IMR-90 (cell line): ENCODE measurements around the gene RDH12. TPM values are rescaled to one million over a fixed set of nuclear protein-coding genes. Genes with fewer than 3 reads are reported as not detected.

ENCODE experiments used
- ATAC-seq: fragments of 200-7000 bp; cut with Tn5 transposase; 2 replicates; pipeline ENCODE4 v1.9.1; 2020; ENCODE audit warnings: low read depth, mild to moderate bottlenecking, moderate library complexity
- BruUV-seq: library from RNA; stranded (reverse); fragments of 400-500 nt; replicated peaks from 2 replicates; lab custom pipeline; 2021; lab: Mats Ljungman, UMichigan
- CTCF ChIA-PET: fragments of 300-600 bp; formaldehyde crosslinking; extraction: SDS; loops from one replicate; lab custom pipeline; 2021; ENCODE audit warnings: antibody characterized with exemption; lab: Yijun Ruan, JAX
- POLR2A ChIA-PET: fragments of 300-600 bp; sonication (Branson Sonifier 250); formaldehyde crosslinking; loops from one replicate; lab custom pipeline; 2022; ENCODE audit warnings: antibody characterized with exemption; ENCODE audit not compliant: unreplicated experiment; lab: Charles Lee
- DNase-seq: peaks from one replicate; pipeline ENCODE4 v3.0.0; 2013
- H2AFZ ChIP-seq: replicated peaks from 2 replicates; pipeline ENCODE3; 2013; ENCODE audit warnings: low read length, mild to moderate bottlenecking; ENCODE audit not compliant: poor library complexity
- H2AK5ac ChIP-seq: 2 replicates; pipeline ENCODE4 v1.6.1; 2013; ENCODE audit warnings: low read depth, low read length, inconsistent platforms
- H2AK9ac ChIP-seq: replicated peaks from 2 replicates; pipeline ENCODE3; 2013; ENCODE audit warnings: mild to moderate bottlenecking, low read depth, low read length, moderate library complexity; ENCODE audit not compliant: poor library complexity
- H2BK120ac ChIP-seq: 2 replicates; pipeline ENCODE4 v1.6.1; 2013; ENCODE audit warnings: low read depth, low read length, inconsistent platforms
- H2BK15ac ChIP-seq: 3 replicates; pipeline ENCODE4 v1.6.1; 2013; ENCODE audit warnings: low read depth, low read length, inconsistent platforms
- H2BK20ac ChIP-seq: 2 replicates; pipeline ENCODE4 v1.6.1; 2013; ENCODE audit warnings: low read depth, mild to moderate bottlenecking, inconsistent platforms, low read length, moderate library complexity
- H2BK5ac ChIP-seq: 2 replicates; pipeline ENCODE4 v1.6.1; 2013; ENCODE audit warnings: mild to moderate bottlenecking, low read depth, low read length, inconsistent platforms; ENCODE audit not compliant: poor library complexity, severe bottlenecking
- H3K14ac ChIP-seq: replicated peaks from 2 replicates; pipeline ENCODE4 v1.6.1; 2013; ENCODE audit warnings: low read depth, low read length, inconsistent platforms
- H3K18ac ChIP-seq: 2 replicates; pipeline ENCODE4 v1.6.1; 2013; ENCODE audit warnings: low read depth, low read length, control low read depth
- H3K23ac ChIP-seq: 2 replicates; pipeline ENCODE4 v1.6.1; 2013; ENCODE audit warnings: low read depth, low read length, inconsistent platforms
- H3K27ac ChIP-seq: 2 replicates; pipeline ENCODE4 v1.5.1; 2013; ENCODE audit warnings: mild to moderate bottlenecking, control low read depth, low read length; ENCODE audit not compliant: insufficient read depth
- H3K27me3 ChIP-seq: 2 replicates; pipeline ENCODE4 v1.6.1; 2013; ENCODE audit warnings: low read length; ENCODE audit not compliant: control insufficient read depth, insufficient read depth
- H3K36me3 ChIP-seq: 2 replicates; pipeline ENCODE4 v1.6.1; 2013; ENCODE audit warnings: low read length, mixed read lengths; ENCODE audit not compliant: control insufficient read depth, insufficient read depth
- H3K4ac ChIP-seq: 2 replicates; pipeline ENCODE4 v1.6.1; 2013; ENCODE audit warnings: low read depth, low read length, inconsistent platforms
- H3K4me1 ChIP-seq: 2 replicates; pipeline ENCODE4 v1.6.1; 2013; ENCODE audit warnings: low read length, mixed read lengths; ENCODE audit not compliant: control insufficient read depth, insufficient read depth
- H3K4me2 ChIP-seq: 2 replicates; pipeline ENCODE4 v1.6.1; 2013; ENCODE audit warnings: low read depth, mild to moderate bottlenecking, control low read depth, low read length, moderate library complexity
- H3K4me3 ChIP-seq: 2 replicates; pipeline ENCODE4 v1.5.1; 2013; ENCODE audit warnings: low read depth, mild to moderate bottlenecking, control low read depth, low read length, moderate library complexity; ENCODE audit not compliant: insufficient read depth
- H3K56ac ChIP-seq: 2 replicates; pipeline ENCODE4 v1.6.1; 2013; ENCODE audit warnings: low read length, inconsistent platforms; ENCODE audit not compliant: insufficient read depth; ENCODE audit errors: extremely low read depth
- H3K79me1 ChIP-seq, 2 experiments: 2 replicates each; pipeline ENCODE4 v1.6.1; 2013; ENCODE audit warnings: low read length in 2 of 2, inconsistent platforms in 1 of 2, low read depth in 1 of 2
- H3K9ac ChIP-seq: 2 replicates; pipeline ENCODE4 v1.6.1; 2013; ENCODE audit warnings: low read depth, low read length, control low read depth
- H3K9me1 ChIP-seq: 2 replicates; pipeline ENCODE4 v1.6.1; 2013; ENCODE audit warnings: low read length, inconsistent platforms; ENCODE audit not compliant: insufficient read depth
- H3K9me3 ChIP-seq: 2 replicates; pipeline ENCODE4 v1.6.1; 2013; ENCODE audit warnings: low read length; ENCODE audit not compliant: control insufficient read depth, insufficient read depth
- H4K20me1 ChIP-seq: 2 replicates; pipeline ENCODE4 v1.6.1; 2013; ENCODE audit warnings: low read length, inconsistent platforms; ENCODE audit not compliant: insufficient read depth
- H4K5ac ChIP-seq: 2 replicates; pipeline ENCODE4 v1.6.1; 2013; ENCODE audit warnings: mild to moderate bottlenecking, low read depth, low read length, control low read depth
- H4K8ac ChIP-seq, 2 experiments: 2 replicates each; pipeline ENCODE4 v1.6.1; 2013; ENCODE audit warnings: low read depth in 2 of 2, low read length in 2 of 2, control low read depth in 1 of 2, inconsistent platforms in 1 of 2
- H4K91ac ChIP-seq: 2 replicates; pipeline ENCODE4 v1.6.1; 2013; ENCODE audit warnings: low read depth, low read length, inconsistent platforms; ENCODE audit not compliant: insufficient read depth
- BHLHE40 ChIP-seq: fragments of 150-350 bp; IDR thresholded peaks from 2 replicates; pipeline ENCODE4 v1.6.1; 2016; ENCODE audit warnings: mild to moderate bottlenecking, low read depth, low read length
- CEBPB ChIP-seq: IDR thresholded peaks from 2 replicates; pipeline ENCODE4 v1.6.1; 2012; ENCODE audit warnings: low read depth, low read length, improper control_type of control experiment
- CHD1 ChIP-seq: IDR thresholded peaks from 2 replicates; pipeline ENCODE4 v1.6.1; 2012; ENCODE audit warnings: low read depth, low read length, improper control_type of control experiment
- CTCF ChIP-seq: conservative IDR thresholded peaks from 2 replicates; pipeline ENCODE4 v1.5.1; 2012; ENCODE audit warnings: mild to moderate bottlenecking, low read depth, low read length, improper control_type of control experiment
- ELK1 ChIP-seq: fragments of 150-350 bp; IDR thresholded peaks from 2 replicates; pipeline ENCODE4 v1.6.1; 2016; ENCODE audit warnings: low read depth, mild to moderate bottlenecking, low read length, moderate library complexity, borderline replicate concordance
- FOS ChIP-seq: fragments of 150-350 bp; IDR thresholded peaks from 2 replicates; pipeline ENCODE4 v1.6.1; 2016; ENCODE audit warnings: low read depth, low read length
- MAFK ChIP-seq: IDR thresholded peaks from 2 replicates; pipeline ENCODE4 v1.6.1; 2012; ENCODE audit warnings: low read depth, low read length, improper control_type of control experiment
- MAZ ChIP-seq: IDR thresholded peaks from 2 replicates; pipeline ENCODE4 v1.6.1; 2012; ENCODE audit warnings: low read depth, mild to moderate bottlenecking, low read length, improper control_type of control experiment, moderate library complexity, borderline replicate concordance
- MXI1 ChIP-seq: IDR thresholded peaks from 2 replicates; pipeline ENCODE4 v1.6.1; 2012; ENCODE audit warnings: low read depth, mild to moderate bottlenecking, low read length, moderate library complexity, borderline replicate concordance
- NFE2L2 ChIP-seq: fragments of 150-350 bp; IDR thresholded peaks from 2 replicates; pipeline ENCODE4 v1.6.1; 2016; ENCODE audit warnings: low read depth, mild to moderate bottlenecking, low read length
- POLR2A ChIP-seq: IDR thresholded peaks from 2 replicates; pipeline ENCODE4 v1.6.1; 2012; ENCODE audit warnings: mild to moderate bottlenecking, low read depth, low read length
- RAD21 ChIP-seq: IDR thresholded peaks from 2 replicates; pipeline ENCODE4 v1.6.1; 2012; ENCODE audit warnings: low read length, improper control_type of control experiment
- RCOR1 ChIP-seq: IDR thresholded peaks from 2 replicates; pipeline ENCODE4 v1.6.1; 2012; ENCODE audit warnings: mild to moderate bottlenecking, low read length, improper control_type of control experiment; ENCODE audit not compliant: insufficient replicate concordance
- RFX5 ChIP-seq: IDR thresholded peaks from 2 replicates; pipeline ENCODE4 v1.8.0; 2012; ENCODE audit warnings: low read depth, mild to moderate bottlenecking, low read length, moderate library complexity
- SMC3 ChIP-seq: fragments of 150-350 bp; IDR thresholded peaks from 2 replicates; pipeline ENCODE4 v1.6.1; 2016; ENCODE audit warnings: low read depth, mild to moderate bottlenecking, antibody characterized with exemption, low read length, moderate library complexity
- USF2 ChIP-seq: fragments of 150-350 bp; IDR thresholded peaks from 2 replicates; pipeline ENCODE4 v1.6.1; 2017; ENCODE audit warnings: mild to moderate bottlenecking, antibody characterized with exemption, low read length, low read depth
- dilution Hi-C: fragments of 300-500 bp; cut with HindIII; formaldehyde crosslinking; loops from one replicate; pipeline ENCODE4 v1.14.3; 2018; ENCODE audit warnings: low sequenced_read_pairs; ENCODE audit not compliant: unreplicated experiment
- in situ Hi-C: fragments of 300-500 bp; cut with MboI; formaldehyde crosslinking; loops from 3 replicates; pipeline ENCODE4 v1.14.3; 2019; ENCODE audit warnings: low sequenced_read_pairs, inconsistent platforms, mixed read lengths
- intact Hi-C: fragments of 100-400 bp; cut with micrococcal nuclease; formaldehyde crosslinking; loops from 2 replicates; pipeline ENCODE4 v1.10.0; 2022
- polyA plus RNA-seq, 3 experiments: library from polyadenylated mRNA; depleted of rRNA; stranded (reverse); fragments of >200 nt; gene quantifications; 2 replicates each; pipeline ENCODE4 v1.2.3, GENCODE V29; 2012; ENCODE audit warnings: low replicate concordance in 1 of 3
- total RNA-seq: library from RNA; depleted of rRNA; stranded (reverse); fragments of >200 nt; gene quantifications from 2 replicates; pipeline ENCODE4 v1.2.3, GENCODE V29; 2012

RDH12 gene
- total and polyA plus RNA-seq, 2 of the 4 experiments (the other 2 are of a cell fraction) = not detected

GRCh38 chr14:67728258-67728657 lies 26.6 kb downstream of the RDH12 start:
- in situ Hi-C loops (no loop called here), dilution Hi-C loops (no loop called here), intact Hi-C loops (no loop called here)
- no peak overlapping the region for H3K9ac ChIP-seq
- no peak overlapping the region for H3K56ac ChIP-seq
- H2BK5ac ChIP-seq = no peak overlapping the region
- peaks cover 54% of the 10 kb centered on the region for H3K27me3 ChIP-seq
- H2BK15ac ChIP-seq = no peak overlapping the region
- ChIA-PET POLR2A (interaction anchor here (0.7 kb wide), 1 partner anchor 22 kb away, joined by 3 read pairs; no protein-coding TSS in a partner anchor), CTCF (no interaction called here)
- no peak overlapping the region for H2AK9ac ChIP-seq
- no peak overlapping the region for H4K5ac ChIP-seq
- H4K8ac ChIP-seq = no peak overlapping the region
- H4K91ac ChIP-seq = no peak overlapping the region
- H2BK120ac ChIP-seq = no peak overlapping the region
- no peaks in the 10 kb centered on the region for H4K20me1 ChIP-seq
- ATAC-seq (no peak), DNase-seq (no peak)
- no peak for TF ChIP-seq MAZ
- no peak for TF ChIP-seq POLR2A
- TF ChIP-seq FOS = no peak
- TF ChIP-seq CTCF = no peak
- no peak for TF ChIP-seq RCOR1
- TF ChIP-seq MXI1 = no peak
- TF ChIP-seq NFE2L2 = no peak
- no peak for TF ChIP-seq MAFK
- no peak for TF ChIP-seq USF2
- no peak for TF ChIP-seq RFX5
- no peak for TF ChIP-seq CEBPB
- TF ChIP-seq CHD1 = no peak
- no peak for TF ChIP-seq RAD21
- no peak for TF ChIP-seq BHLHE40
- no peak for TF ChIP-seq ELK1
- no peak for TF ChIP-seq SMC3
- H3K23ac ChIP-seq = no peak overlapping the region
- H3K4me2 ChIP-seq = no peak overlapping the region
- no peak overlapping the region for H3K27ac ChIP-seq
- no peak overlapping the region for H2AFZ ChIP-seq
- H2BK20ac ChIP-seq = no peak overlapping the region
- no peak overlapping the region for H3K4ac ChIP-seq
- BruUV-seq = no TSS peak
- no peaks in the 10 kb centered on the region for H3K79me1 ChIP-seq
- no peak overlapping the region for H3K14ac ChIP-seq
- H2AK5ac ChIP-seq = no peak overlapping the region
- no peak overlapping the region for H3K18ac ChIP-seq
- 0 out of 2 replicates have a peak, but pooled peaks cover 4% of the 10 kb centered on the region for H3K9me3 ChIP-seq
- no peaks in the 10 kb centered on the region for H3K4me1 ChIP-seq
- no peaks in the 10 kb centered on the region for H3K36me3 ChIP-seq
- H3K9me1 ChIP-seq = no peaks in the 10 kb centered on the region
- no peak overlapping the region for H3K4me3 ChIP-seq
